Osteoblast (primary cell): ENCODE data around the gene DNAJC27. TPM values are rescaled to one million over a fixed set of nuclear protein-coding genes. Genes with fewer than 3 reads are reported as not detected.

Experiments
- DNase-seq: peaks from one replicate; pipeline ENCODE4 v3.0.0; 2011; ENCODE audit warnings: low spot score, mixed read lengths; ENCODE audit not compliant: insufficient read length; ENCODE audit errors: missing footprints
- H2AFZ ChIP-seq: 2 replicates; pipeline ENCODE4 v1.6.0; 2011; ENCODE audit warnings: mild to moderate bottlenecking, low read length
- H3K27ac ChIP-seq: 2 replicates; pipeline ENCODE4 v1.5.1; 2011; ENCODE audit warnings: mild to moderate bottlenecking, low read depth, low read length, moderate library complexity
- H3K27me3 ChIP-seq: 2 replicates; pipeline ENCODE4 v1.6.0; 2012; ENCODE audit warnings: mild to moderate bottlenecking, control low read depth, inconsistent platforms, low read length, moderate library complexity; ENCODE audit not compliant: insufficient read depth
- H3K36me3 ChIP-seq: 2 replicates; pipeline ENCODE4 v1.5.1; 2011; ENCODE audit warnings: mild to moderate bottlenecking, low read length, control low read depth, moderate library complexity; ENCODE audit not compliant: insufficient read depth
- H3K4me1 ChIP-seq: 2 replicates; pipeline ENCODE4 v1.5.1; 2011; ENCODE audit warnings: mild to moderate bottlenecking, low read length, control low read depth, moderate library complexity; ENCODE audit not compliant: insufficient read depth
- H3K4me2 ChIP-seq: 2 replicates; pipeline ENCODE4 v1.6.0; 2011; ENCODE audit warnings: mild to moderate bottlenecking, low read length; ENCODE audit not compliant: insufficient read depth
- H3K4me3 ChIP-seq: fragments of 200-600 bp; sonication (generic); 3 replicates; pipeline ENCODE4 v1.5.1; 2012; ENCODE audit warnings: mild to moderate bottlenecking, low read length, inconsistent platforms; ENCODE audit not compliant: insufficient read depth
- H3K79me2 ChIP-seq: 2 replicates; pipeline ENCODE4 v1.6.0; 2012; ENCODE audit warnings: mild to moderate bottlenecking, low read length, control low read depth, inconsistent platforms; ENCODE audit not compliant: insufficient read depth
- H3K9me3 ChIP-seq: 2 replicates; pipeline ENCODE4 v1.5.1; 2011; ENCODE audit warnings: low read depth, low read length, control low read depth
- H4K20me1 ChIP-seq: 2 replicates; pipeline ENCODE4 v1.6.0; 2012; ENCODE audit warnings: mild to moderate bottlenecking, low read length, control low read depth; ENCODE audit not compliant: insufficient read depth
- CTCF ChIP-seq: IDR thresholded peaks from 2 replicates; pipeline ENCODE4 v1.5.1; 2011; ENCODE audit warnings: mild to moderate bottlenecking, low read depth, low read length, moderate library complexity; ENCODE audit errors: extremely low read depth
- total RNA-seq: library from RNA; depleted of rRNA; stranded (reverse); fragments of >200 nt; gene quantifications from 2 replicates; pipeline ENCODE4 v1.2.3, GENCODE V29; 2012

The DNAJC27 gene
- total RNA-seq, 1 donor = 8.7 TPM

- Histone ChIP-seq H3K9me3 (no peaks in the 10 kb centered on the region), H3K27ac (no peak overlapping the region), H4K20me1 (no peaks in the 10 kb centered on the region), H2AFZ (no peak overlapping the region), H3K4me3 (no peak overlapping the region), H3K79me2 (no peaks in the 10 kb centered on the region), H3K36me3 (no peaks in the 10 kb centered on the region), H3K4me1 (peaks cover 8% of the 10 kb centered on the region), H3K27me3 (no peaks in the 10 kb centered on the region), H3K4me2 (no peak overlapping the region)
- DNase-seq = no peak
- TF ChIP-seq CTCF = no peak
Observed at GRCh38 chr2:24925815-24926214, 45.9 kb downstream of the DNAJC27 start.

DNA sequence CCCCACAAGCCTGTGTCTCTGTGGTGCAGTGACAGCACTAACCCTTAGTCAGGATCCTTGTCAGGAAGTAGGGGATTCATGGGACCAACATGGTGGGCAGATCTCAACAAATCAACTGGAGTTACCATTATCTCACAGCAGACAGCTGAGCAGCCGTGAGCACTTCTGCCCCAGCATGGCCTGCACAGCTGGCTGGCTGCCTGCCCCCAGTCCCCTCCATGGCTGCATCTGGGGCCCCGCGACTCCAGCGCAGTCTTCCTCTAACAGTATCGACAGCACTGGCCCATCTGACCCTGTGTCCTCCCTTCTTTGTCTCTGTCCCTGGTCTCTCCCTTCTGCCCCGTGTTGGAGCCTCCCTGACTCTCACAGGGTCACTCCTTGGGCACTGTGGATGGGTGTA is 47.0 kb downstream of the DNAJC27 start:
- no peak for DNase-seq
- Histone ChIP-seq H3K4me3 (no peak overlapping the region), H4K20me1 (no peaks in the 10 kb centered on the region), H3K36me3 (no peaks in the 10 kb centered on the region), H3K27me3 (no peaks in the 10 kb centered on the region), H2AFZ (no peak overlapping the region), H3K4me1 (peaks cover 8% of the 10 kb centered on the region), H3K9me3 (no peaks in the 10 kb centered on the region), H3K79me2 (no peaks in the 10 kb centered on the region), H3K4me2 (no peak overlapping the region), H3K27ac (no peak overlapping the region)
- TF ChIP-seq CTCF = no peak

DNA sequence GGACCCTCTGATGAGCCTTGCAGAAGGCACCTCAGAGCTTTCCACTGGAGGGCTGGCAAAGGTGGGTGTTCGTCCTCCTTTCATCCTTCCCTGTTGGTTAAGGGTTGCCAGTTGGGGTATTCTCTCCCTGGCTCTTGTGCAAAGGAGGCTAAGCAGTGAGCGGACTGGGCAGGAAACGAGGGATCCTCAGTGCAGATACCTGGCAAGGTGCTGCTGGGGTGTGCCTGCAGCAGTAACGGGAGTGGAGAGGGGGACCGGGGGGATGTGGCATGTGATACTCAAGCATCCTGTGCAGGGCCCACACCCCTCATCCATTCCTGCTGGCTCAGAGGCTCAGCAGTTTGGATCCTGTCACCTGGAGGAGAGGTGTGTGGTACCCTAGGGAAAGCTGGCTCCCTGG is 47.5 kb downstream of the DNAJC27 start:
- H3K9me3 ChIP-seq = no peaks in the 10 kb centered on the region
- no peaks in the 10 kb centered on the region for H3K36me3 ChIP-seq
- H3K79me2 ChIP-seq = no peaks in the 10 kb centered on the region
- no peak overlapping the region for H3K4me2 ChIP-seq
- no peak overlapping the region for H3K4me3 ChIP-seq
- no peaks in the 10 kb centered on the region for H4K20me1 ChIP-seq
- peaks cover 10% of the 10 kb centered on the region for H3K4me1 ChIP-seq
- no peak for DNase-seq
- no peak for TF ChIP-seq CTCF
- no peaks in the 10 kb centered on the region for H3K27me3 ChIP-seq
- H3K27ac ChIP-seq = no peak overlapping the region
- H2AFZ ChIP-seq = no peak overlapping the region

DNA sequence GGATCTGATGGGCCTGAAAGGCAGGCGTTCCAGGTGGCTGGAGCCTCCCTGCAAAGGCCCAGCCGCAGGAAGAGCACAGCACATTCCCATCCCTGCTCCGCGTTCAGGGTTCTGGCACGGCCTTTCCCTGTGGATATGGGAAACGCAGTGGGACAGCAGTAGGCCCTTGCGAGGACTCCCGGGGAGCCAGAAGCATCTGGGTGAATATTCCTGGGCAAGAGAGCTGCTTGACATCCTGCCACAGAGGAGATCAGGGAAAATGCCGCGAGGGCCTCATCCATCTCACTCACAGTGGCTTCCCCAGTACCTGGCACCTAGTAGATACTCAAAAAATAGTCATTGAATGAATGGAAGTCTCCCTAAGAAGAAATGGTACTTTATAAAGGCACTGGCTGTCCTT is 48.6 kb downstream of the DNAJC27 start:
- no peaks in the 10 kb centered on the region for H3K79me2 ChIP-seq
- H3K4me3 ChIP-seq = no peak overlapping the region
- H3K4me1 ChIP-seq = peaks cover 13% of the 10 kb centered on the region
- DNase-seq = no peak
- no peaks in the 10 kb centered on the region for H3K27me3 ChIP-seq
- no peaks in the 10 kb centered on the region for H4K20me1 ChIP-seq
- H3K27ac ChIP-seq = no peak overlapping the region
- no peak overlapping the region for H2AFZ ChIP-seq
- no peak overlapping the region for H3K4me2 ChIP-seq
- TF ChIP-seq CTCF = no peak
- H3K9me3 ChIP-seq = no peaks in the 10 kb centered on the region
- H3K36me3 ChIP-seq = no peaks in the 10 kb centered on the region
